ENCODE measurements around the gene UBA6.

DNA sequence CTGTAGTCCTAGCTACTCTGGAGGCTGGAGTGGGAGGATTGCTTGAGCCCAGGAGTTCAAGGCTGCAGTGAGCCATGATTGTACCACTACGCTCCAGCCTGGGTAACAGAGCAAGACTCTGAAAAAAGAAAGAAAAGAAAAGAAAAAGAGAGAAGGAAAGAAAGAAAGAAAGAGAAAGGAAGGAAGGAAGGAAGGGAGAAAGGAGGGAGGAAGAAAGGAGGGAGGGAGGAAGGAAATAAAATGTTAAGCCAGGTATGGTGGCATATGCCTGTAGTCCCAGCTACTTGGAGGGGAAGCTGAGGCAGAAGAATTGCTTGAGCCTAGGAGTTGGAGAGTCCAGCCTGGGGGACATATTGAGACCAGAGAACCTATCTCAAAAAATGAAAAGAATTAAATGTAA, 130.4 kb downstream of the UBA6 start:
- no peak for TF ChIP-seq POLR2AphosphoS5 (IDR thresholded peaks at IDR 0.05; ENCODE audit: low read depth, low read length)
- no peak for TF ChIP-seq FOXP2 (optimal IDR thresholded peaks at IDR 0.05; ENCODE audit: borderline replicate concordance, extremely low read depth, extremely low read length, insufficient read depth)
- no peak for TF ChIP-seq SIN3A (IDR thresholded peaks at IDR 0.05; ENCODE audit: borderline replicate concordance, insufficient read depth, low read length)
